ENCODE data around the gene DES. TPM values are rescaled to one million over a fixed set of nuclear protein-coding genes. Genes with fewer than 3 reads are reported as not detected.
"Not testable (repeated sequence)": the region's sequence is repeated elsewhere in the genome, so short reads cannot be mapped to it uniquely, and the experiment has no call there.

DES gene
- total RNA-seq, 1 experiment from 2014 or later, result not detected

- DNase-seq (ENCODE audit: low read depth), result no peak
Measured at GRCh38 chr2:219399716-219400478, 18.3 kb upstream of the DES start.

- DNase-seq (ENCODE audit: low read depth), result no peak
Measured at GRCh38 chr2:219400562-219400961, 17.6 kb upstream of the DES start.

- DNase-seq (ENCODE audit: low read depth), result no peak
Measured at GRCh38 chr2:219401606-219402005, 16.6 kb upstream of the DES start.

GRCh38 chr2:219402665-219403515, 15.3 kb upstream of the DES start:
- DNase-seq (ENCODE audit: low read depth), result peak; percentile 74

GRCh38 chr2:219403861-219404260, 14.3 kb upstream of the DES start:
- DNase-seq (ENCODE audit: low read depth), result no peak

- no peak for DNase-seq (ENCODE audit: low read depth)
Measured at GRCh38 chr2:219404291-219404910, 13.8 kb upstream of the DES start.

GRCh38 chr2:219404954-219405353, 13.2 kb upstream of the DES start:
- DNase-seq (ENCODE audit: low read depth), result no peak

GRCh38 chr2:219405451-219405850, 12.7 kb upstream of the DES start:
- DNase-seq (ENCODE audit: low read depth), result no peak

GRCh38 chr2:219405958-219406860, 12.0 kb upstream of the DES start:
- no peak for DNase-seq (ENCODE audit: low read depth)

- peak; percentile 91 for DNase-seq (ENCODE audit: low read depth)
Measured at GRCh38 chr2:219406861-219407230, 11.3 kb upstream of the DES start.

GRCh38 chr2:219407343-219407742, 10.8 kb upstream of the DES start:
- DNase-seq (ENCODE audit: low read depth), result not testable (repeated sequence)

- no peak for DNase-seq (ENCODE audit: low read depth)
Measured at GRCh38 chr2:219408204-219408603, 10.0 kb upstream of the DES start.

- DNase-seq (ENCODE audit: low read depth), result no peak
Measured at GRCh38 chr2:219408631-219409030, 9.5 kb upstream of the DES start.

GRCh38 chr2:219409619-219410018, 8.6 kb upstream of the DES start:
- no peak for DNase-seq (ENCODE audit: low read depth)

- DNase-seq (ENCODE audit: low read depth), result no peak
Measured at GRCh38 chr2:219410390-219410789, 7.8 kb upstream of the DES start.

- DNase-seq (ENCODE audit: low read depth), result no peak
Measured at GRCh38 chr2:219414857-219415256, 3.3 kb upstream of the DES start.

GRCh38 chr2:219415580-219416234, 2.5 kb upstream of the DES start:
- DNase-seq (ENCODE audit: low read depth), result no peak

- no peak for DNase-seq (ENCODE audit: low read depth)
Measured at GRCh38 chr2:219416235-219416602, 2.0 kb upstream of the DES start.

GRCh38 chr2:219416938-219417337, 1.2 kb upstream of the DES start:
- no peak for DNase-seq (ENCODE audit: low read depth)

GRCh38 chr2:219417374-219417773, 803 bp upstream of the DES start:
- DNase-seq (ENCODE audit: low read depth), result no peak

- no peak for DNase-seq (ENCODE audit: low read depth)
Measured at GRCh38 chr2:219419012-219419324, 791 bp downstream of the DES start.

Measured in M059J (cell line).